NCI-H1694 (cell line): Measurements from ENCODE around the gene KCTD11.
A peak's percentile ranks its signal among the peaks of the same experiment; 100 is the strongest.
"Not testable (repeated sequence)": the region's sequence is repeated elsewhere in the genome, so short reads cannot be mapped to it uniquely, and the experiment has no call there.

Experiments
- DNase-seq: peaks from one replicate; lab custom pipeline; 2025; lab: John Stamatoyannopoulos, UW

The KCTD11 gene

GRCh38 chr17:7322520-7323194, 29.3 kb upstream of the KCTD11 start:
- DNase-seq: no peak

GRCh38 chr17:7323731-7324437, 28.1 kb upstream of the KCTD11 start:
- DNase-seq: peak; percentile 53

GRCh38 chr17:7324438-7324779, 27.6 kb upstream of the KCTD11 start:
- no peak for DNase-seq

GRCh38 chr17:7325031-7325528, 26.9 kb upstream of the KCTD11 start:
- no peak for DNase-seq

- DNase-seq: no peak
Measured at GRCh38 chr17:7326186-7326585, 25.8 kb upstream of the KCTD11 start.

- no peak for DNase-seq
Measured at GRCh38 chr17:7327056-7327455, 24.9 kb upstream of the KCTD11 start.

GRCh38 chr17:7327501-7327900, 24.5 kb upstream of the KCTD11 start:
- DNase-seq: no peak

- DNase-seq: no peak
Measured at GRCh38 chr17:7328009-7328408, 24.0 kb upstream of the KCTD11 start.

- DNase-seq: no peak
Measured at GRCh38 chr17:7328840-7329373, 23.1 kb upstream of the KCTD11 start, which contains the start of gene NEURL4. TSS of gene NEURL4 (minus strand) at chr17:7329335. CDS start at chr17:7329312, 23 bp downstream.

GRCh38 chr17:7329374-7329996, 22.5 kb upstream of the KCTD11 start:
- peak; percentile 98 for DNase-seq

GRCh38 chr17:7329997-7330637, 21.8 kb upstream of the KCTD11 start:
- DNase-seq: peak; percentile 82

- no peak for DNase-seq
Measured at GRCh38 chr17:7330638-7331015, 21.3 kb upstream of the KCTD11 start.

GRCh38 chr17:7332111-7332510, 19.9 kb upstream of the KCTD11 start:
- DNase-seq: no peak

GRCh38 chr17:7332600-7333069, 19.3 kb upstream of the KCTD11 start:
- DNase-seq: not testable (repeated sequence)

GRCh38 chr17:7334938-7335538, 16.9 kb upstream of the KCTD11 start:
- DNase-seq: no peak

GRCh38 chr17:7335765-7336164, 16.2 kb upstream of the KCTD11 start:
- DNase-seq: not testable (repeated sequence)

- no peak for DNase-seq
Measured at GRCh38 chr17:7336240-7337175, 15.5 kb upstream of the KCTD11 start, which contains the start of gene ACAP1. TSS of gene ACAP1 (plus strand) at chr17:7336529. CDS start at chr17:7336735, 206 bp downstream.

- not testable (repeated sequence) for DNase-seq
Measured at GRCh38 chr17:7337600-7337999, 14.4 kb upstream of the KCTD11 start.

- no peak for DNase-seq
Measured at GRCh38 chr17:7340179-7340578, 11.8 kb upstream of the KCTD11 start.

GRCh38 chr17:7341842-7342241, 10.1 kb upstream of the KCTD11 start:
- DNase-seq: no peak
